H1 (cell line): ENCODE data around the gene MAML3. TPM values are rescaled to one million over a fixed set of nuclear protein-coding genes. Genes with fewer than 3 reads are reported as not detected.
A peak's percentile ranks its signal among the peaks of the same experiment; 100 is the strongest.

Source experiments
- CTCF ChIA-PET: fragments of 300-600 bp; sonication (Branson Sonifier 250); formaldehyde crosslinking; loops from one replicate; lab custom pipeline; 2021; ENCODE audit not compliant: partially characterized antibody; lab: Charles Lee
- POLR2A ChIA-PET: fragments of 300-600 bp; sonication (Branson Sonifier 250); formaldehyde crosslinking; loops from one replicate; lab custom pipeline; 2021; ENCODE audit warnings: inconsistent platforms; ENCODE audit not compliant: partially characterized antibody; lab: Charles Lee
- DNase-seq, 2 experiments: peaks; one replicate each; pipeline versions ENCODE4 v3.0.0 to v3.0.0-alpha.2; 2010 to 2022; ENCODE audit warnings: low spot score in 2 of 2, low read depth in 1 of 2, mixed read lengths in 1 of 2
- FAIRE-seq: peaks from 2 replicates; lab custom pipeline; 2011; peaks lifted over from hg19 to GRCh38; lab: Jason Lieb, UNC
- H2AFZ ChIP-seq: 2 replicates; pipeline ENCODE4 v1.8.1; 2012; ENCODE audit warnings: low read length, inconsistent platforms
- H2AK5ac ChIP-seq: 2 replicates; pipeline ENCODE4 v1.6.1; 2013; ENCODE audit warnings: low read depth, low read length
- H2BK120ac ChIP-seq: replicated peaks from 2 replicates; pipeline ENCODE3; 2013; ENCODE audit warnings: low read depth, low read length, inconsistent platforms
- H2BK12ac ChIP-seq: 2 replicates; pipeline ENCODE4 v1.6.1; 2013; ENCODE audit warnings: low read depth, low read length
- H2BK15ac ChIP-seq: 2 replicates; pipeline ENCODE4 v1.6.1; 2013; ENCODE audit warnings: low read length
- H2BK20ac ChIP-seq: 2 replicates; pipeline ENCODE4 v1.6.1; 2013; ENCODE audit warnings: low read length
- H2BK5ac ChIP-seq: 2 replicates; pipeline ENCODE4 v1.6.1; 2013; ENCODE audit warnings: low read depth, low read length
- H3K14ac ChIP-seq: 2 replicates; pipeline ENCODE4 v1.6.1; 2013; ENCODE audit warnings: inconsistent platforms; ENCODE audit not compliant: insufficient read length
- H3K18ac ChIP-seq: 2 replicates; pipeline ENCODE4 v1.6.1; 2013; ENCODE audit warnings: low read length; ENCODE audit errors: extremely low read depth
- H3K23ac ChIP-seq: 2 replicates; pipeline ENCODE4 v1.6.1; 2013; ENCODE audit warnings: inconsistent platforms; ENCODE audit not compliant: insufficient read length
- H3K23me2 ChIP-seq: 2 replicates; pipeline ENCODE4 v1.6.1; 2013; ENCODE audit warnings: low read depth, low read length
- H3K27ac ChIP-seq: 2 replicates; pipeline ENCODE4 v1.6.1; 2011; ENCODE audit warnings: low read depth, low read length, inconsistent platforms
- H3K27me3 ChIP-seq, 4 experiments: replicated peaks in 1 of 4; 1 replicate in 1 of 4; 2 replicates in 3 of 4; pipeline versions ENCODE4 v1.6.1 to v1.8.1; 2011 to 2013; ENCODE audit warnings: low read length in 3 of 4, mild to moderate bottlenecking in 3 of 4, inconsistent platforms in 2 of 4, mixed read lengths in 2 of 4, moderate library complexity in 1 of 4; ENCODE audit not compliant: control insufficient read depth in 3 of 4, insufficient read depth in 3 of 4; ENCODE audit errors: extremely low read depth in 1 of 4
- H3K36me3 ChIP-seq, 4 experiments: 2 replicates each; pipeline versions ENCODE4 v1.6.1 to v1.8.1; 2011 to 2013; ENCODE audit warnings: mild to moderate bottlenecking in 4 of 4, low read length in 3 of 4, moderate library complexity in 2 of 4, control low read depth in 1 of 4, inconsistent platforms in 1 of 4; ENCODE audit not compliant: insufficient read depth in 4 of 4, control insufficient read depth in 2 of 4
- H3K4ac ChIP-seq: replicated peaks from 2 replicates; pipeline ENCODE3; 2013; ENCODE audit warnings: low read length, low read depth, mixed read lengths, inconsistent platforms; ENCODE audit not compliant: insufficient read length
- H3K4me1 ChIP-seq, 4 experiments: replicated peaks in 1 of 4; 1 replicate in 1 of 4; 2 replicates in 3 of 4; pipeline versions ENCODE4 v1.6.1 to v1.8.1; 2011 to 2013; ENCODE audit warnings: low read length in 3 of 4, inconsistent platforms in 2 of 4, mixed read lengths in 1 of 4; ENCODE audit not compliant: insufficient read depth in 4 of 4, control insufficient read depth in 3 of 4
- H3K4me2 ChIP-seq, 2 experiments: 2 replicates each; pipeline versions ENCODE4 v1.6.1 to v1.8.1; 2011 to 2013; ENCODE audit warnings: low read depth in 2 of 2, low read length in 2 of 2, control low read depth in 1 of 2, inconsistent platforms in 1 of 2, mild to moderate bottlenecking in 1 of 2; ENCODE audit not compliant: insufficient read depth in 1 of 2
- H3K4me3 ChIP-seq, 4 experiments: fragments of 200-600, 300-600 bp in 1 of 4; sonication (generic), shearing (Covaris generic), sonication (Bioruptor Twin) in 1 of 4; 2 replicates each; pipeline versions ENCODE4 v1.5.1 to v1.8.1; 2011 to 2016; ENCODE audit warnings: low read length in 4 of 4, low read depth in 3 of 4, control low read depth in 2 of 4, inconsistent platforms in 2 of 4, mild to moderate bottlenecking in 2 of 4, mixed read lengths in 1 of 4, moderate library complexity in 1 of 4; ENCODE audit not compliant: insufficient read depth in 2 of 4; ENCODE audit errors: extremely low read depth in 1 of 4
- H3K56ac ChIP-seq: replicated peaks from 2 replicates; pipeline ENCODE3; 2013; ENCODE audit warnings: low read depth, mild to moderate bottlenecking, mixed read lengths, low read length, inconsistent platforms; ENCODE audit not compliant: insufficient read length
- H3K79me1 ChIP-seq: 2 replicates; pipeline ENCODE4 v1.6.1; 2013; ENCODE audit warnings: low read depth, low read length, control low read depth
- H3K79me2 ChIP-seq, 2 experiments: 2 replicates each; pipeline versions ENCODE4 v1.6.1 to v1.8.1; 2012 to 2013; ENCODE audit warnings: low read length in 2 of 2, mild to moderate bottlenecking in 2 of 2, inconsistent platforms in 1 of 2; ENCODE audit not compliant: insufficient read depth in 2 of 2, control insufficient read depth in 1 of 2
- H3K9ac ChIP-seq, 4 experiments: replicated peaks in 1 of 4; 1 replicate in 1 of 4; 2 replicates in 3 of 4; pipeline versions ENCODE4 v1.6.1 to v1.8.1; 2011 to 2013; ENCODE audit warnings: low read depth in 3 of 4, low read length in 3 of 4, control low read depth in 2 of 4, mild to moderate bottlenecking in 2 of 4, moderate library complexity in 2 of 4, inconsistent platforms in 1 of 4; ENCODE audit errors: extremely low read depth in 1 of 4
- H3K9me3 ChIP-seq, 2 experiments: 2 replicates each; pipeline versions ENCODE4 v1.6.1 to v1.8.1; 2012 to 2013; ENCODE audit warnings: mild to moderate bottlenecking in 2 of 2, moderate library complexity in 2 of 2, control low read depth in 1 of 2, inconsistent platforms in 1 of 2, low read depth in 1 of 2, low read length in 1 of 2, mixed read lengths in 1 of 2; ENCODE audit not compliant: insufficient read depth in 2 of 2
- H4K20me1 ChIP-seq, 2 experiments: replicated peaks in 1 of 2; 2 replicates each; pipeline versions ENCODE3 to v1.8.1; 2011 to 2013; ENCODE audit warnings: inconsistent platforms in 2 of 2, low read length in 2 of 2, mild to moderate bottlenecking in 1 of 2; ENCODE audit not compliant: insufficient read depth in 2 of 2, control insufficient read depth in 1 of 2
- H4K5ac ChIP-seq: 2 replicates; pipeline ENCODE4 v1.6.1; 2013; ENCODE audit warnings: low read length, low read depth, mixed read lengths, inconsistent platforms; ENCODE audit not compliant: insufficient read length
- H4K8ac ChIP-seq: 2 replicates; pipeline ENCODE4 v1.8.0; 2013; ENCODE audit warnings: mild to moderate bottlenecking, moderate library complexity, low read length, inconsistent platforms; ENCODE audit not compliant: insufficient read depth; ENCODE audit errors: extremely low read depth
- H4K91ac ChIP-seq: replicated peaks from 2 replicates; pipeline ENCODE3; 2013; ENCODE audit warnings: low read length, mixed read lengths, inconsistent platforms; ENCODE audit not compliant: insufficient read length
- ATF3 ChIP-seq: IDR thresholded peaks from 2 replicates; pipeline ENCODE4 v1.6.1; 2011; ENCODE audit warnings: low read depth, mild to moderate bottlenecking, low read length; ENCODE audit not compliant: insufficient read depth
- BACH1 ChIP-seq: IDR thresholded peaks from 2 replicates; pipeline ENCODE4 v1.6.1; 2012; ENCODE audit warnings: low read length, improper control_type of control experiment
- BCL11A ChIP-seq, 2 experiments: IDR thresholded peaks; one replicate each; pipeline ENCODE4 v1.6.1; 2011; ENCODE audit warnings: low read depth in 2 of 2, low read length in 2 of 2, mild to moderate bottlenecking in 2 of 2
- CTBP2 ChIP-seq: IDR thresholded peaks from 2 replicates; pipeline ENCODE4 v1.7.0; 2011; ENCODE audit warnings: borderline replicate concordance, mild to moderate bottlenecking, moderate library complexity, mixed read lengths, low read length; ENCODE audit not compliant: insufficient read depth, insufficient read length
- EP300 ChIP-seq, 2 experiments: IDR thresholded peaks; 1 replicate in 1 of 2; 2 replicates in 1 of 2; pipeline ENCODE4 v1.6.1; 2011 to 2012; ENCODE audit warnings: low read depth in 2 of 2, low read length in 2 of 2, mild to moderate bottlenecking in 2 of 2, borderline replicate concordance in 1 of 2, inconsistent platforms in 1 of 2, moderate library complexity in 1 of 2
- HDAC6 ChIP-seq: IDR thresholded peaks from one replicate; pipeline ENCODE4 v1.7.1; 2012; ENCODE audit warnings: low read depth, mild to moderate bottlenecking, inconsistent platforms, low read length, moderate library complexity
- POU5F1 ChIP-seq: IDR thresholded peaks from 2 replicates; pipeline ENCODE4 v1.6.1; 2011; ENCODE audit warnings: low read depth, mild to moderate bottlenecking, low read length, moderate library complexity
- RAD21 ChIP-seq, 2 experiments: IDR thresholded peaks in 1 of 2; conservative IDR thresholded peaks in 1 of 2; 2 replicates each; pipeline ENCODE4 v1.6.1; 2011; ENCODE audit warnings: low read depth in 2 of 2, low read length in 2 of 2, improper control_type of control experiment in 1 of 2, inconsistent platforms in 1 of 2, mild to moderate bottlenecking in 1 of 2, moderate library complexity in 1 of 2
- RFX5 ChIP-seq: IDR thresholded peaks from 2 replicates; pipeline ENCODE4 v1.6.1; 2011; ENCODE audit warnings: low read depth, low read length, improper control_type of control experiment, borderline replicate concordance
- SAP30 ChIP-seq: fragments of 300-600 bp; sonication (generic); IDR thresholded peaks from 2 replicates; pipeline ENCODE4 v1.7.1; 2012; ENCODE audit warnings: low read length, moderate library complexity, mild to moderate bottlenecking, inconsistent platforms; ENCODE audit not compliant: insufficient read depth, insufficient replicate concordance
- TAF1 ChIP-seq: IDR thresholded peaks from 2 replicates; pipeline ENCODE4 v1.6.1; 2011; ENCODE audit warnings: mild to moderate bottlenecking, low read depth, low read length
- TEAD4 ChIP-seq: IDR thresholded peaks from 2 replicates; pipeline ENCODE4 v1.6.1; 2012; ENCODE audit warnings: low read depth, low read length, inconsistent platforms, mixed read lengths
- ZNF274 ChIP-seq: IDR thresholded peaks from 2 replicates; pipeline ENCODE4 v1.7.0; 2012; ENCODE audit warnings: low read length, borderline replicate concordance; ENCODE audit errors: extremely low read depth
- WGBS, 2 experiments: shearing (Covaris generic) in 1 of 2; methylation state at CpG; one replicate each; pipeline versions ENCODE4 v1.1.6 to v1.1.7; 2013 to 2015; ENCODE audit warnings: low lambda C conversion rate in 2 of 2, mixed read lengths in 2 of 2, inconsistent platforms in 1 of 2, low coverage in 1 of 2, missing lambda C conversion rate in 1 of 2; ENCODE audit not compliant: insufficient replicate concordance in 2 of 2, insufficient coverage in 1 of 2, insufficient read length in 1 of 2; ENCODE audit errors: extremely low coverage in 1 of 2, missing lambda C conversion rate in 1 of 2; 5-methylcytosine and 5-hydroxymethylcytosine counted together
- polyA plus RNA-seq, 7 experiments: library from polyadenylated mRNA; depleted of rRNA in 3 of 7; stranded (reverse) in 5 of 7; unstranded in 2 of 7; fragments of >200 nt in 5 of 7; fragments of 200-250 nt in 2 of 7; gene quantifications; 1 replicate in 5 of 7; 2 replicates in 1 of 7; 4 replicates in 1 of 7; pipeline versions ENCODE4 v1.2.1 to v1.2.3, GENCODE V29; 2011 to 2013; ENCODE audit warnings: missing spikeins in 2 of 7, mixed read lengths in 2 of 7
- total RNA-seq: library from RNA; stranded (reverse); fragmentation: NEBNext Ultra II Directional; extraction: Animal tissue kit (Norgen Biotek cat#: 25700); gene quantifications from 2 replicates; pipeline ENCODE4 v1.2.1, GENCODE V29; 2021

Gene MAML3
- total and polyA plus RNA-seq, 2 of the 8 experiments (the other 6 are each of a cell fraction or from before 2014, with no cell fraction given): 2.1 to 5.7 TPM

- Histone ChIP-seq H4K8ac (no peak overlapping the region), H3K27me3 (no peaks in the 10 kb centered on the region), H2AK5ac (0 out of 2 replicates have a peak overlapping the region, but pooled peaks have one; percentile 85), H3K79me2 (no peaks in the 10 kb centered on the region), H3K4me1 (peaks cover 0 to 2% (median 0%) of the 10 kb centered on the region in 4 experiments; a peak in 1 of 7 replicates), H2BK15ac (no peak overlapping the region), H2AFZ (no peak overlapping the region), H3K9me3 (no peaks in the 10 kb centered on the region), H2BK20ac (no peak overlapping the region), H3K14ac (no peak overlapping the region), H2BK120ac (no peak overlapping the region), H3K36me3 (no peaks in the 10 kb centered on the region), H3K18ac (no peak overlapping the region), H3K23me2 (no peaks in the 10 kb centered on the region), H4K91ac (peak overlapping the region; percentile 31), H3K23ac (no peak overlapping the region), H3K27ac (no peak overlapping the region), H3K4me3 (no peak overlapping the region), H3K79me1 (no peaks in the 10 kb centered on the region), H4K20me1 (no peaks in the 10 kb centered on the region), H2BK12ac (no peak overlapping the region), H3K56ac (no peak overlapping the region), H3K4ac (no peak overlapping the region), H3K4me2 (no peak overlapping the region), H3K9ac (no peak overlapping the region), H4K5ac (no peak overlapping the region), H2BK5ac (no peak overlapping the region)
- CTCF ChIA-PET: interaction anchor here (1.0 kb wide), 1 partner anchor 293 kb away, joined by 4 read pairs; no protein-coding TSS in a partner anchor
- DNase-seq (no peak), FAIRE-seq (no peak)
- WGBS, 2 experiments: 83% methylated on average over 2 of the region's 2 CpGs; no CpG with 5 or more reads in 1 of the 2 experiments
- POLR2A ChIA-PET: no interaction called here
- TF ChIP-seq TEAD4 (no peak), TAF1 (no peak), BCL11A (IDR thresholded peaks at IDR 0.05; ENCODE audit: low read depth in 2 of 2, low read length in 2 of 2) (no peak), HDAC6 (no peak), ZNF274 (no peak), RFX5 (no peak), RAD21 (IDR thresholded peaks at IDR 0.05 in 1 of 2, conservative IDR thresholded peaks at IDR 0.05 in 1 of 2; ENCODE audit: low read depth in 2 of 2, low read length in 2 of 2) (no peak), CTBP2 (no peak), ATF3 (no peak), EP300 (IDR thresholded peaks at IDR 0.05; ENCODE audit: borderline replicate concordance in 1 of 2, low read depth in 2 of 2, low read length in 2 of 2) (no peak), POU5F1 (no peak), BACH1 (no peak), SAP30 (no peak)
Measured at GRCh38 chr4:139951021-139951420, 203.0 kb downstream of the MAML3 start.
